VCaP (cell line): ENCODE measurements around the gene SDK2.

Experiments used
- H3K27ac ChIP-seq: fragments of 450-650 bp; 2 replicates; pipeline ENCODE4 v1.5.1; 2017
- TF ChIP-seq, protein P1 (sequence below): fragments of 450-650 bp; conservative IDR thresholded peaks from 2 replicates; pipeline ENCODE4 v1.5.1; 2017; ENCODE audit warnings: mild to moderate bottlenecking, moderate library complexity

SDK2 gene

DNA sequence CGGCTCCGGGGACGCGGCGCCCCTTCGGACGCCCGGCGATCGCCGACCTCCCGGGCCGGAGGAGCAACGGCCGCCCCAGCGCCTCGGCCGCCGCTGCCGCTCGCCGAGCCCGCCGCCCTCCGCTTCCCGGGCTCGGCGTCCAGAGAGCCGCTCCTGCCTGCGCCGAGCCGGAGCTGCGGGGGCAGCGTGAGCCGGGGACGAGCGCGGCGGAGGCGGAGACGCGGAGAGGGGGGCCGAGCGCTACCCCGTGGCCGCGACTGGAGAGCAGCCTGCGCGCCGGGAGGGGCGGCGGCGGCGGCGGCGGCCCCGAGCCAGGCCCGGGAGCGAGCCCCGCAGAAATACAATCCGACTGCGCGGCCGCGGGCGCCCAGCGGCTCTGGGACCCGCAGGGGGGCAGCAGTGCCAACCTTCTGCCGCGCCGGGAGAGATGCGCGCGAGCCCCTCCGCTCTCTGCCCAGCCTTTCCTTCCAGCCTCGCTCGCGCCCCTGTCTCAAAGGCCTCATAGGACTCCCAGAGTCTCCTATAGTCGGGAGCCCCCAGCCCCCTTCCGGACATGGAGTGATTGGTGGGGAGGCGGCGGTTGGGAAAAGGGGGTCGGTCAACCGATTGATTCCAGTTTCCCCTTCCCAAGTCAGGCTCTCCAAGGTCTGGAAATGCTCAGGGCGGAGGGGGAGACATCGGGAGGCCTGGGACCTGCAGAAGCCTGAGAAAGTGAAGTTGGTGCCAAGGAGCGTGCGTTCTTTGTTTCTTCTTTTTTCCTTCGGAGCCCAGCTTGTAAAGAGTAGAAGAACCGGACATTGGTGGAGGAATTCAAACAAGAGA lies 1.0 kb upstream of the SDK2 start:
- H3K27ac ChIP-seq: peak overlapping the region; percentile 65

DNA sequence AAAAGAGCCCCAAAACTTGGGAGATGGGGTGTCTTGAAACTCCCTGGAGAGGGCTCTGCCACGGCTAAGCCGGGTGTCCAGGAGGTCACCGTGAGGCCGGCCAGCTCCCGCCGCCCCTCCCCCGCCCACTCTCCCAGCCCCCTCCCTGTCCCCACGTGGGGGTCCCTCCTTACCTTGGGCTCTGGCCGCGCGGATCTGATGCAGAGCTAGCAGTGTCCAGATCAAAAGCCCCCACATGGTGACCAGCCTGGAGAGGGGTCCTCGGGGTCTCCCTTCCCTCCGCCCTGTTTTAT lies 447 bp downstream of the SDK2 start:
- TF ChIP-seq, protein P1, sequence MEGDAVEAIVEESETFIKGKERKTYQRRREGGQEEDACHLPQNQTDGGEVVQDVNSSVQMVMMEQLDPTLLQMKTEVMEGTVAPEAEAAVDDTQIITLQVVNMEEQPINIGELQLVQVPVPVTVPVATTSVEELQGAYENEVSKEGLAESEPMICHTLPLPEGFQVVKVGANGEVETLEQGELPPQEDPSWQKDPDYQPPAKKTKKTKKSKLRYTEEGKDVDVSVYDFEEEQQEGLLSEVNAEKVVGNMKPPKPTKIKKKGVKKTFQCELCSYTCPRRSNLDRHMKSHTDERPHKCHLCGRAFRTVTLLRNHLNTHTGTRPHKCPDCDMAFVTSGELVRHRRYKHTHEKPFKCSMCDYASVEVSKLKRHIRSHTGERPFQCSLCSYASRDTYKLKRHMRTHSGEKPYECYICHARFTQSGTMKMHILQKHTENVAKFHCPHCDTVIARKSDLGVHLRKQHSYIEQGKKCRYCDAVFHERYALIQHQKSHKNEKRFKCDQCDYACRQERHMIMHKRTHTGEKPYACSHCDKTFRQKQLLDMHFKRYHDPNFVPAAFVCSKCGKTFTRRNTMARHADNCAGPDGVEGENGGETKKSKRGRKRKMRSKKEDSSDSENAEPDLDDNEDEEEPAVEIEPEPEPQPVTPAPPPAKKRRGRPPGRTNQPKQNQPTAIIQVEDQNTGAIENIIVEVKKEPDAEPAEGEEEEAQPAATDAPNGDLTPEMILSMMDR: no peak
- no peak overlapping the region; the same call in 1 of the 2 replicates for H3K27ac ChIP-seq

More for the DNA sequence above, 1.0 kb upstream of the SDK2 start:
- TF ChIP-seq, protein P1: peak; percentile 64

DNA sequence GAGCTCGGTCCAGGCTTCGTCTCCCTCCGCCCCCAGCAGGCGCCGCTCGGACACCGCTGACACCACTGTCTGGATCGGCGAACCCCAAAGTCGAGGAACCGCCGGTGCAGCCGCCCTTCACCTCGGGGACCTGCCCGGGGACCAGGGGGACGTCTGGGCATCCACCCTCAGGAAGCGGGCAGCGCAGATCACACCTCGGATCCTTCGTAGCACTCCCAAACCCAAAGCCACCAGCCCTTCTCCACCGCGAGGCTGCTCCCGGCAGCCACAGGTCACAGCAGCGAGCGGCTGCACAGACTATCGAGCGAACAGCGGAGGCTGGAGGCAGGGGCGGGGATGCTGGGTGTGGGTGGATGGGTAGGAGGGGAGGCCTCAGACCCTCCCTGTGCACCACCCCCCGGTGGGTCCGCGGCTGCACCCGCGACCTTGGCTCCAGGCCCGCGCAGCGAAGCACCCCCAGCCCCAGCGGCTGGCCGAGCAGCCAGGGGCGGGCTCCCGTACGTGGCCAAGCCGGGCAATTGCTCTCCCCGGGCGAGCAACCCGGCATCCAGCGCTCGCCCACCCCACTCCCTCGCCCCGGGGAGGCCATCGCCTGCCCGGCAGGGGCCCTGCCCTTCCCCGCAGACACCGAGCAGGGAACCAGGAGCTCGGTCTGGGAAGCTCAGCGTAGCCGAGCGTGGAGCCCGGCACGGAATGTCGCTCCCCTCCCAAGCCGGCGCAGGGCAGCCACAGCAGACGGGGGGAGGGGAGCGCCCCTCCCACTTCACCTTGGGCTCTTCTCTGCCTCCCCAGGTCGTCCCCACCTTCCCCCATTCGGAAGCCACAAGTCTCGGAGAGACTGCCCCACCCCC lies 1.0 kb downstream of the SDK2 start:
- TF ChIP-seq, protein P1: peak; percentile 50
- H3K27ac ChIP-seq: peak overlapping the region; percentile 35; the same call in 1 of the 2 replicates

DNA sequence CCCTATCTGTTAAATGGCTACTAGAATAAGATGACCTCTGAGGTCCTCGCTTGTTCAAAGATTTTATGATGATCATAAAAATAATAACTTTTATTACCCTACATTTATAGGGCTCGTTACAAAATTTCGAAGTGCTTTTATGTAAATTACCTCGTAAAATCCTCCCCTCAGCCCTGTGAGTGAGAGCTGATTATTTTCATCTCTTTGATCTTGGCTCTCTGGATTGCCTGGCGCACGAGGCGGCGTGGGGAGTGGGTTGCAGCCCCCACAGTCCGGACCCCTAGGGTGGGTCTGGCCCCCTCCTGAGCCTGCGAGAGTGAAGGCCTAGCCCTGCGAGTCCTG lies 1.6 kb downstream of the SDK2 start:
- peak overlapping the region; percentile 35; the same call in 1 of the 2 replicates for H3K27ac ChIP-seq
- TF ChIP-seq, protein P1: no peak

DNA sequence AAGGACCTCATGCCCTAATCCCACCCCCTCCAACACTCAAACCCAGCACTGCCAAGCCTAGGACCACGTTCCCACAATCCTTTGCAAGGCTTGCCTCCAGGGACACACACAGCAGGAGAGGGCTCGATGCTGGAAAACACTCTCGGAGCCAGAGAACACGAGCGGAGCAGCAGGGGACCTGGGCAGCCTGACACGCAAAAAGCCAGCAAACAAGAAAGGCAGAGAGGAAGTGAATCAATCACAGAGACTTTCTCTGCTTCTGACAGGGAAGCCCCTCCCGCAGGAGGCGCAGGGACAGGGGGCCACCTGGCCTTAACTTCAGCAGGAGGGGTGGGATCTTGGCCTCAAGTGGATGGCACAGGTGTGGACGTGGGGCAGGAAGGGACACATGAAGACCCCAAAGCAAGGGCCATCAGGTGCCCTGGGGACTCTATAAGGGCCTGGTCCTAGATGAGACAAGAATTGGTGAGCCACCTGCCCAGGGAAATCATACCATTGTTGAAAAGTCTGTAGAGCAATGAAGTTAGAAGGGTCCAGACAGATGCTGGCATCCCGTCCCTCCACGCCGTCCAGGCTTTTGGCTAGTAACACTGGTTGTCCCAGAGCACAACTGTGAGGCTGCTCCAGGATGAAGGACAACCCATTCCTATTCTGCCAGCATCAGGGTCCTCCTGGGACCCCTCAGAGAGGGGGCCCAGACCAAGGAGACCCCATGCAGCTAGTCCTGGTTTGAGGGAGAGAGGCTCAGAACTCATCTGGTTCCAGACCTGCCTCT lies 2.2 kb downstream of the SDK2 start:
- TF ChIP-seq, protein P1: no peak
- H3K27ac ChIP-seq: no peak overlapping the region

DNA sequence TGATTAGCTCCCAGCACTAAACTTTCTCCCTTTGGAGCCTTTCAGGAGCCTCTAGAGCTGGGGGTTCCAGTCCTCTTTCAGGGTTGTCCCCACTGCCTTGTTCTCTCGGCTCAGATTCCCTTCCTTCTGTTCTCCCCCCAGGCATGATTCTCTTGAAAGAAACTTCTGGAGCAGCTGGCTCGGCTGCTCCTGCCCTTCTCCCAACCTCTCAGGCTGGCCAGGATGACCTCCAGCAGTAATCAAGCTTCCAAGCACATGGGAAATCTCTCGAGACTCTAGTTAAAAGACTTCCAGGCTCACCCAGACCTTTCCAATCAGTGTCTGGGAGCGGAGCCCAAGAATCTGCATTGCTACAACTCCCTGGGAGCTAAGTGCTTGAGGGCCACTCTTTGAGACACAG lies 3.6 kb downstream of the SDK2 start:
- TF ChIP-seq, protein P1: no peak

DNA sequence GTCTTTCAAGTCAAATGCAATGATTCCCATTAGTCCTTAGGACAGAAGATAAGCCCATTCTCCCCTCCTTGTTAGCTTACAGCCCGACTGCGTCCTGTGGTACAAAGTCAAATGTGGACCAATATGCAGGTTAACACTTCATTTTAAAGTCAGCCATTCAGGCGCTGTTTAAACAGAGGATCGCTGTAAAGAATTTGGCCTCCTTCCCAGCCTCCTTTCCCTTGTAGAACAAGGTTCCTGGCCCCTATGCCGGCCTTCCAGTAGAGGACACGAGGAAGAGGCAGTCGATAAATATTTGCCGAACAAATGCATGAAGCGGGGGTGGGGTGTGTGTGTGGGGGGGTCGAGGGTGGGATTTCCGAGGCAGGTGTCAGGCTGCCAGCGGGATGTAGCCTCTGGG lies 4.3 kb downstream of the SDK2 start:
- no peak overlapping the region for H3K27ac ChIP-seq
- TF ChIP-seq, protein P1: no peak

More for the DNA sequence above, 3.6 kb downstream of the SDK2 start:
- no peak overlapping the region for H3K27ac ChIP-seq
